Activated CD8-positive, alpha-beta memory T cell treated with anti-CD3 and anti-CD28 coated beads for 48 hours (primary cell): ENCODE results near the gene SEMA3C.

Source experiments
- DNase-seq, 3 experiments: peaks; one replicate each; pipeline ENCODE4 v3.0.0-alpha.2; 2020; ENCODE audit warnings: low read depth in 2 of 3, low spot score in 2 of 3

Gene SEMA3C

GRCh38 chr7:80748363-80749042 lies 170.3 kb downstream of the SEMA3C start:
- DNase-seq: no peak

GRCh38 chr7:80740778-80741545 lies 177.9 kb downstream of the SEMA3C start:
- no peak for DNase-seq

- DNase-seq: no peak
Measured at GRCh38 chr7:80736371-80737125, 182.3 kb downstream of the SEMA3C start.

- DNase-seq: no peak
Measured at GRCh38 chr7:80735330-80735729, 183.5 kb downstream of the SEMA3C start.

- DNase-seq: no peak
Measured at GRCh38 chr7:80734011-80734410, 184.8 kb downstream of the SEMA3C start.

GRCh38 chr7:80733333-80733915 lies 185.4 kb downstream of the SEMA3C start:
- DNase-seq: no peak

GRCh38 chr7:80732630-80733029 lies 186.2 kb downstream of the SEMA3C start:
- DNase-seq: no peak

GRCh38 chr7:80731281-80731680 lies 187.6 kb downstream of the SEMA3C start:
- no peak for DNase-seq

GRCh38 chr7:80729591-80730320 lies 189.1 kb downstream of the SEMA3C start:
- no peak for DNase-seq

- no peak for DNase-seq
Measured at GRCh38 chr7:80726666-80727065, 192.2 kb downstream of the SEMA3C start.

GRCh38 chr7:80725181-80725611 lies 193.7 kb downstream of the SEMA3C start:
- DNase-seq: no peak

- no peak for DNase-seq
Measured at GRCh38 chr7:80724249-80724871, 194.5 kb downstream of the SEMA3C start.

GRCh38 chr7:80722616-80723195 lies 196.1 kb downstream of the SEMA3C start:
- no peak for DNase-seq

GRCh38 chr7:80721883-80722615 lies 196.8 kb downstream of the SEMA3C start:
- no peak for DNase-seq

GRCh38 chr7:80720146-80720545 lies 198.7 kb downstream of the SEMA3C start:
- DNase-seq: no peak

- no peak for DNase-seq
Measured at GRCh38 chr7:80719261-80719660, 199.6 kb downstream of the SEMA3C start.

GRCh38 chr7:80711531-80711930 lies 207.3 kb downstream of the SEMA3C start:
- DNase-seq: no peak

GRCh38 chr7:80708123-80708522 lies 210.7 kb downstream of the SEMA3C start:
- no peak for DNase-seq

- DNase-seq: no peak
Measured at GRCh38 chr7:80707318-80707717, 211.5 kb downstream of the SEMA3C start.
